GM19468 (cell line): ENCODE results near the gene PLXNA3.

ENCODE experiments used
- ATAC-seq: cut with Tn5 transposase; IDR thresholded peaks from one replicate; pipeline ENCODE4 v1.9.1; 2021; ENCODE audit warnings: mild to moderate bottlenecking, moderate library complexity, moderate number of reproducible peaks; ENCODE audit not compliant: unreplicated experiment; ENCODE audit errors: extremely low read depth

The PLXNA3 gene

DNA sequence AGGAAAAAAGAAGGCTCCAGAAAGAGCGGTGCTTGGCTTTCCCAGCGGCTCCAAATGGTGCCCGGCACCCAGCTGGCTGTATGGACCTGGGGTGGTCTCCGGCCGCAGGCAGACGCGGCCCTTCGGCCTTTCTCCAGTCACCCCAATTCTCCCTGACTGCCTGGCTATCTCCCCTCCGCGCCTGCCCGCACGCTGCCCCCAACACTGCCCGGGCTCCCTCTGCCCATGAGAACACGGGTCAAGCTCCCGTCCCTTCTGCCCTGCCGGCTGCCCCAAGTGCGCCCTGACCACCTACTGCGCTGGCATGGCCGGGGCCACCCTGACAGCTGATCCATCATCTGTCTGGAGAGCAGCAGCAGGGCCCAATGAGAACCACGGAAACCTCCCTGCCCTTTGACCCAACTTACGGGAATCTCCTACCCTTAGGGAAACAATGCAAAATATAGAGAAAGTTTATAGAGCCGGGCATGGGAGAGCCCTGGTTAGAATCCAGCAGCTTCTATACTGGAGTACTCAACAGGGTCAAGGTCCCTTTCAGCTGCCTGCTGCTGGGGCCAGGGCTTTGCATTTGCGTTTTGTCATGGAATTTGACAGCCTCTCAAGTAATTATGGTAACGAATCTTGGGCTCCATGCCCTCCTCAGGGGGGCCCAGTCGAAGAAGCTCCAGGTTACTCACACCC, 59.2 kb downstream of the PLXNA3 start:
- ATAC-seq: no peak

DNA sequence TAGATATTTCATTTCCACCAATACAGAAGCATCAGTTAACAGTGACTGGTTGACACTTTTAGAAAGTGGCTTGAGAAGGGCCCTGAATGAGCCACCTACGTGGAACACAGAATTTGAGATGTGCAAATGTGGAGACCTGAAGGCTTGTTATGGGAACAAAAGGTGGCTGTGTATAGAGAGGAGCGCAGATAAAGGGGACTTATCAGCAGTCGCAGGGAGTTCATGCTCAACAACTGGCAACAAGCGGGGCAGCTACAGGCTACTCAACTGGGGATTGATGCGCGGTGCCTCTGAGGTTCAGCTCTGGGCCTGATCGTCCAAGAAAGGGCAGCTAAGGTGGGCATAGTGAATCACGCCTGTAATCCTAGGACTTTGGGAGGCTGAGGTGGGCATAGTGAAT, 61.3 kb downstream of the PLXNA3 start:
- ATAC-seq: no peak

DNA sequence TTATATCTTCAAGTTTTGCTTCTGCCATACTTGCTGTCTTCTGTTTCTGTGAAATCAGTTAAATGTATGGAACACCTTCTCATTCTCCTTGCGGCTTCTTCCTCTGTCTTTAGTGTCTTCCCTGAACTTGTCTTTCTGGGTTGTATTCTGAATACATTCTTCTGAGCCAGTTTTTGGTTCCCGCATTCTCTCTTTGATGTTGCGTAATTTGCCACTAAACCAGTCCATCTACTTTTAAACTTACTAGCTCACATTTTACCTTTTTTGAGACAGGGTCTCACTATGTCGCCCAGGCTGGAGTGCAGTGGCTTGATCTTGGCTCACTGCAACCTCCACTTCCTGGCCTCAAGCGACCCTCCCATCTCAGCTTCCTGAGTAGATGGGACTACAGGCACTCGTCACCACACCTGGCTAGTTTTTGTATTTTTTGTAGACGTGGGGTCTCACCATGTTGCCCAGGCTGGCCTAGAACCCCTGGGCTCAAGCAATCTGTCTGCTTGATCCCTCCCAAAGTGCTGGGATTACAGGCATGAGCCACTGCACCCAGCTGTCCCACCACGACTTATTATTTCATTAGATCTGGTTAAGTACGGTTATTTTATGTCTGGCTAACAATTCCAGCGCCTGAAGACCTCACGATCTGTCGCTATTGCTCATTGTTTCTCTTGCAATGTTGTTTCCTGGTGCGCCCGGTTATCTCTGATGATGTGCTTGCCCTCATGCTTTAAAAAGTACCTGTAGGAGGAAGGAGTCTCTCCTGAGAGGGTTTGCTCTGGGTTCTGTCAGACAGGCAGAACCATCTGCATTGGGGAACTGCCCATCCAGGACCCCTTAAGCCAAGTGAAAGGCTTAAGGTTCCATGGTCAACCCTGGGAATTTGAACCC, 67.8 kb downstream of the PLXNA3 start:
- no peak for ATAC-seq

DNA sequence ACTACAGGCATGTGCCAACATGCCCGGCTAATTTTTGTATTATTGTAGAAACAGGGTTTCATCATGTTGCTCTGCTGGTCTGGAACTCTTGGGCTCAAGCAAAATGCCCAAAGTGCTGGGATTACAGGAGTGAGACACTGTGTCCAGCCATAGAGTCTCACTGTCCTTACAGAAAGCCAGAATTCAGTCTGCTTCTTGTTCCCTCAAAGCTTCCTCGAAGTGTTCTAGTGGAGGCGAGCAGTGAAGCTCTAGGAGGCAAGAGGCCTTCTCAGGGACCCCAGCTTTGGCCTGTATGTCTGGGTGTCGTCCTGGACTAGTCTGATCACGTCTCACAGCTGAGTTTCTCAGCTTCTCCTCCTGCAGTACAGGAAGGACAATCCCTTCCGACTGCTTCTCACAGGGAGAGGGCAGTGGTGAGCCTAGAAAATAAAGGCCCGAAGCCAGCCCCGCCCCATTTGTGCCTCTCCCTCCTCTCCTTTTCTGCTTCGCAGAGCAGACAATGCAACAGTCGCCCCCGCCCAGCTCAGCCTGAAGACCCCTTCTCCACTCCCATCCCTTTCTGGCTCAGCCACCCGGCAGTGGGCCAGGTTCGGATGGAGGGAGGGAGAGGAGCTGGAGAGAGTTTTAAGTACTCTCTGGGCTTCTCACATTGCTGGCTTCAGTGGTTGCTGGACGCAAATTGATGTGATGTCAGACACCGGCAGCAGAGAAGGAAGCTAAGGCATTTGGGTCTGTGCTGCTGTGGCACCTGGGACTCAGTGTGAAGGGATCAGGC, 69.0 kb downstream of the PLXNA3 start:
- ATAC-seq: no peak
